Measurements from ENCODE around the gene SGK1. TPM values are rescaled to one million over a fixed set of nuclear protein-coding genes. Genes with fewer than 3 reads are reported as not detected.
A peak's percentile ranks its signal among the peaks of the same experiment; 100 is the strongest.
"Not testable (repeated sequence)": the region's sequence is repeated elsewhere in the genome, so short reads cannot be mapped to it uniquely, and the experiment has no call there.

Gene SGK1
- total RNA-seq, 6 experiments from 2014 or later = 15.9 to 149 (median 43.0) TPM

- no peak overlapping the region for H3K27ac ChIP-seq
- no peak for DNase-seq
- H3K9me3 ChIP-seq = no peaks in the 10 kb centered on the region
- H3K27me3 ChIP-seq = no peaks in the 10 kb centered on the region
- WGBS (ENCODE audit: insufficient coverage, low coverage, low lambda C conversion rate, missing lambda C conversion rate) = 53% methylated on average over 2 of the region's 2 CpGs
- no peak overlapping the region for H3K4me3 ChIP-seq
- no peaks in the 10 kb centered on the region for H3K36me3 ChIP-seq
- H3K4me1 ChIP-seq = no peaks in the 10 kb centered on the region
- intact Hi-C loops (cut with DNase I) = no loop called here
- TF ChIP-seq CTCF (IDR thresholded peaks at IDR 0.05) (no peak), POLR2A (IDR thresholded peaks at IDR 0.05) (no peak)
- no peak for ATAC-seq
Measured at GRCh38 chr6:134238006-134238405, 79.9 kb downstream of the SGK1 start.

- TF ChIP-seq POLR2A (IDR thresholded peaks at IDR 0.05) = no peak
- Histone ChIP-seq H3K36me3 (no peaks in the 10 kb centered on the region), H3K4me1 (no peaks in the 10 kb centered on the region), H3K27ac (no peak overlapping the region), H3K4me3 (no peak overlapping the region), H3K9me3 (no peaks in the 10 kb centered on the region), H3K27me3 (no peaks in the 10 kb centered on the region)
- intact Hi-C loops (cut with DNase I) = no loop called here
- DNase-seq (no peak), ATAC-seq (peak; percentile 29 to 86 (median 48))
- 61% methylated on average over 7 of the region's 7 CpGs for WGBS (ENCODE audit: insufficient coverage, low coverage, low lambda C conversion rate, missing lambda C conversion rate)
Measured at GRCh38 chr6:134235937-134236751, 81.8 kb downstream of the SGK1 start.

GRCh38 chr6:134235334-134235733, 82.6 kb downstream of the SGK1 start:
- WGBS (ENCODE audit: insufficient coverage, low coverage, low lambda C conversion rate, missing lambda C conversion rate) = 78% methylated on average over 4 of the region's 4 CpGs
- H3K27ac ChIP-seq; intact Hi-C loops (cut with DNase I); H3K4me1 ChIP-seq; H3K4me3 ChIP-seq; H3K9me3 ChIP-seq; H3K27me3 ChIP-seq; ATAC-seq; DNase-seq; H3K36me3 ChIP-seq: not testable (repeated sequence)

- whole genome bisulfite sequencing (ENCODE audit: insufficient coverage, low coverage, low lambda C conversion rate, missing lambda C conversion rate) = 61% methylated on average over 5 of the region's 5 CpGs
- H3K27me3 ChIP-seq = no peaks in the 10 kb centered on the region
- no peak for TF ChIP-seq POLR2A (IDR thresholded peaks at IDR 0.05)
- TF ChIP-seq CTCF (IDR thresholded peaks at IDR 0.05) = no peak
Measured at GRCh38 chr6:134233180-134233955, 84.5 kb downstream of the SGK1 start.

GRCh38 chr6:134230940-134231339, 87.0 kb downstream of the SGK1 start:
- Histone ChIP-seq H3K27ac (no peak overlapping the region), H3K4me1 (no peaks in the 10 kb centered on the region), H3K4me3 (no peak overlapping the region), H3K27me3 (no peaks in the 10 kb centered on the region), H3K9me3 (no peaks in the 10 kb centered on the region), H3K36me3 (no peaks in the 10 kb centered on the region)
- ATAC-seq = no peak
- DNase-seq = no peak
- no peak for TF ChIP-seq CTCF (IDR thresholded peaks at IDR 0.05)
- TF ChIP-seq POLR2A (IDR thresholded peaks at IDR 0.05) = no peak
- WGBS (ENCODE audit: insufficient coverage, low coverage, low lambda C conversion rate, missing lambda C conversion rate) = 79% methylated on average over 3 of the region's 3 CpGs
- intact Hi-C loops (cut with DNase I) = no loop called here

More at GRCh38 chr6:134233180-134233955, 84.5 kb downstream of the SGK1 start:
- H3K27ac ChIP-seq = no peak overlapping the region
- H3K36me3 ChIP-seq = no peaks in the 10 kb centered on the region
- ATAC-seq (no peak), DNase-seq (no peak)
- H3K9me3 ChIP-seq = no peaks in the 10 kb centered on the region
- no peaks in the 10 kb centered on the region for H3K4me1 ChIP-seq
- no peak overlapping the region for H3K4me3 ChIP-seq
- intact Hi-C loops (cut with DNase I) = no loop called here
